Measurements from ENCODE around the gene WDR82.

DNA sequence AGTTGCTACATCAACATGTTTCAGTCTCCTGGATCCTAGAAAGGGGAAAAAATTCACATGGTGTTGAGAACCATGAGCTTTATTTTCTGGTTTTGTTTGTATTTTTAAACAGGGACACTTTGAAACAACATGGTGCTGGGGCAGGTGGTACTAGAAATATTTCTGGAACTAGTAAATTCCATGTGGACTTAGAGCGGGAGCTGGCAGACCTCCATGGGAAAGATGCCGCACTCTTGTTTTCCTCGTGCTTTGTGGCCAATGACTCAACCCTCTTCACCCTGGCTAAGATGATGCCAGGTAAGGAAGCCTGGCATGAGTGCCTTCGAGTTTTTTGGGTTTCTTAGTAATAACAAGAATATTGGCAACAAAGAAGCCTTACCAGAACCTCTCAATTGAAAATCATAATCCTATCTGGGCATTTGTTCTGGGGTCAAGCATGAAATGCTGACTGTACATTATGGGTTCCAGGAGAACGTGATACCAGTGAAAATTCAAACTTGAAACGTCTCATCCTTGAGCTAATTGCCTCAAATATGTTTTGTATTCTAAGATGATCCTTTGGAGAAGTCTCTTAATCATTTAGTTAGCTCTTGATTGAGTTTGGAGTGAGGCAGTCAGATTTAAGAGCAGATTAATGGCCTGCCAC, 72.6 kb downstream of the WDR82 start:
- TF ChIP-seq, protein P1, sequence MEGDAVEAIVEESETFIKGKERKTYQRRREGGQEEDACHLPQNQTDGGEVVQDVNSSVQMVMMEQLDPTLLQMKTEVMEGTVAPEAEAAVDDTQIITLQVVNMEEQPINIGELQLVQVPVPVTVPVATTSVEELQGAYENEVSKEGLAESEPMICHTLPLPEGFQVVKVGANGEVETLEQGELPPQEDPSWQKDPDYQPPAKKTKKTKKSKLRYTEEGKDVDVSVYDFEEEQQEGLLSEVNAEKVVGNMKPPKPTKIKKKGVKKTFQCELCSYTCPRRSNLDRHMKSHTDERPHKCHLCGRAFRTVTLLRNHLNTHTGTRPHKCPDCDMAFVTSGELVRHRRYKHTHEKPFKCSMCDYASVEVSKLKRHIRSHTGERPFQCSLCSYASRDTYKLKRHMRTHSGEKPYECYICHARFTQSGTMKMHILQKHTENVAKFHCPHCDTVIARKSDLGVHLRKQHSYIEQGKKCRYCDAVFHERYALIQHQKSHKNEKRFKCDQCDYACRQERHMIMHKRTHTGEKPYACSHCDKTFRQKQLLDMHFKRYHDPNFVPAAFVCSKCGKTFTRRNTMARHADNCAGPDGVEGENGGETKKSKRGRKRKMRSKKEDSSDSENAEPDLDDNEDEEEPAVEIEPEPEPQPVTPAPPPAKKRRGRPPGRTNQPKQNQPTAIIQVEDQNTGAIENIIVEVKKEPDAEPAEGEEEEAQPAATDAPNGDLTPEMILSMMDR (IDR thresholded peaks at IDR 0.05; ENCODE audit: low read depth, low read length, poor library complexity, severe bottlenecking) = no peak
- no peak for TF ChIP-seq EZH2phosphoT487 (IDR thresholded peaks at IDR 0.05; ENCODE audit: borderline replicate concordance, low read length)
